ENCODE data around the gene RAB25.
"Not testable (repeated sequence)": the region's sequence is repeated elsewhere in the genome, so short reads cannot be mapped to it uniquely, and the experiment has no call there.

RAB25 gene

DNA sequence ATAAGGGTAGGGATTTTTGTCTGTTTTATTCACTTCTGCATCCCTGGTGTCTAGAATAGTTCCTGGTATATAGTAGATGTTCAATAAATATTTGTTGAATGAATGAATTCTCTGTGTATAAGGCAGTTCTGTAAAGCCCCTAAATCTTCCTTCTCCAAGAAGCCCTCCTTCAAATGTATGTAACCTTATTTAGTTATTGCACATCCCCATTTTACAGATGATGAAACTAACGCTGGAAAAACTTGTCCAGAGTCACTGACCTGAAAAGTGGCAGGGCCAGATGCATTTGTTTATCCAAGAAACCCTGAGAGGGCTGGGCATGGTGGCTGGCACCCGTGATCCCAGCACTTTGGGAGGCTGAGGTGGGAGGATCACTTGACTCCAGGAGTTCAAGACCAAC lies 49.3 kb downstream of the RAB25 start:
- no peak overlapping the region for H3K4me3 ChIP-seq (ENCODE audit: low read length)
- no peaks in the 10 kb centered on the region for H3K27me3 ChIP-seq (ENCODE audit: control insufficient read depth, insufficient read depth, low read length)
- no peaks in the 10 kb centered on the region for H3K36me3 ChIP-seq (ENCODE audit: control insufficient read depth, insufficient read depth, low read length)
- no peaks in the 10 kb centered on the region for H3K9me3 ChIP-seq (ENCODE audit: control insufficient read depth, insufficient read depth, low read length)
- no CpG with 5 or more reads among the region's 2 CpGs for WGBS (ENCODE audit: insufficient coverage, insufficient read length)
- no peak for DNase-seq (ENCODE audit: low read depth, low spot score)
- no peak overlapping the region for H3K27ac ChIP-seq (ENCODE audit: low read length)
- H3K4me1 ChIP-seq (ENCODE audit: control insufficient read depth, insufficient read depth, low read length) = peaks cover 8% of the 10 kb centered on the region; the same call in 1 of the 2 replicates

DNA sequence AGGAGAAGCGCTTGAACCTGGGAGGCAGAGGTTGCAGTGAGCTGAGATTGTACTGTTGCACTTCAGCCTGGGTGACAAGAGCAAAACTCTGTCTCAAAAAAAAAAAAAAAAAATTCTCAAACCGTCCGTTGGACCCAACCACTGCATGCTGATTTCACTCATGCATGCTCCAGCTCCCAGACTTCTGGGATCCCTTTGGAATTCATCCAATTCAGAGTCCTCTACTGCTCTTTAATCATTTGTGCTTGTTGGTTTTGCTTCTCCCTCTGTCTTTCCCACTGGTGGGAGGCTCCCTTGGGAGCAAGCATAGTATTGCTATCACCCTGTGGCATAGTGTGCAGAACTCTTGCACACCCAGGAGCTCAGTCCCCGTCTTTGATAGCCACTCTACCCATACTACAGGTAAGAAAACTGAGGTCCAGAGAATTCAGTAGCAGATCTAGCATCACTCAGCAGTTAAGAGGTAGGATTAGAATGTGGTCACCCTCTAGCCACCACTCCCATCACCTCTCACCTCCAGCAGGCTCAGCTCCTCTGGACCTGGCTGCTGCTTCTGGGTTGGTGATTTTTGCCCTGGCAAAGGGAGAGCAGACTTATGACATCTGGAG lies 50.5 kb downstream of the RAB25 start:
- WGBS (ENCODE audit: insufficient coverage, insufficient read length) = no CpG with 5 or more reads among the region's 4 CpGs
- no peaks in the 10 kb centered on the region for H3K27me3 ChIP-seq (ENCODE audit: control insufficient read depth, insufficient read depth, low read length)
- H3K4me1 ChIP-seq (ENCODE audit: control insufficient read depth, insufficient read depth, low read length) = peaks cover 7% of the 10 kb centered on the region; the same call in 1 of the 2 replicates

DNA sequence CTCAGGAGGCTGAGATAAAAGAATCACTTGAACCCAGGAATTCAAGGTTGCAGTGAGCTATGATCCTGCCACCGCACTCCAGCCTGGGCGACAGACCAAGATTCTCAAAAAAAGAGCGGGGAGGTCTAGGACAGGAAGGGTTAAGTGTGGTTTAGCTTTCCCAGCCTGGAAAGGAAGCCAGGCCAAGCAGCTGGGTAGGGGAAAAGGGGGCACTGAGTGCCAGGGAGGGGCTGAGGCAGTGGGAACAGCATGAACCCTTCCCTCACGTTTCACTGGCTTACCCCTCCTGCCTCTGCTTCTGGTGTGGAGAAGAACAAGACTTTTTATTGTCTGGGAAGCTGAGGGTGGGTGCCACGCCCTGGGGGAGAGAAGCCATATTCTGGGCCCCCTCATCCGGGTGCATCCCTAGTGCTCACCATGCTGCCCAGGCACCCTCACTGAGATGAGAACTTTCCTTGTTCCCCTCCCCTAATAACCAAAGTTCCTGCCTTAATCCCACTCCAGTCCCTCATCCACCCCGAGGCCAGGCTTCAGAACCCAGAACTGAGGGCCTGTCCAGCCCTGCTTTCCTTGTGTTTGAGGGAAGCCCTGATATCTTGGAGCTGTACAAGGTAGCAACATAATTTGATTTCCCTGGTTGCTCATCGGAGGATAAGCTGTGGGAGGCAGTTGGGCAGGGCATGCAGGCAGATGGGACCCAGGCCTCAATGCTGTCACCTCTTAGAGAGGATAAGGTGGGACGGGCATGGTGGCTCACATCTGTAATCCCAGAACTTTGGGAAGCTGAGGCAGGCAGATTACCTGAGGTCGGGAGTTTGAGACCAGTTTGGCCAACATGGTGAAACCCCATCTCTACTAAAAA lies 51.5 kb downstream of the RAB25 start:
- H3K4me1 ChIP-seq (ENCODE audit: control insufficient read depth, insufficient read depth, low read length) = peaks cover 5% of the 10 kb centered on the region; the same call in 1 of the 2 replicates
- no peaks in the 10 kb centered on the region for H3K27me3 ChIP-seq (ENCODE audit: control insufficient read depth, insufficient read depth, low read length)
- no peak overlapping the region for H3K27ac ChIP-seq (ENCODE audit: low read length)
- H3K4me3 ChIP-seq (ENCODE audit: low read length) = no peak overlapping the region
- no peaks in the 10 kb centered on the region for H3K9me3 ChIP-seq (ENCODE audit: control insufficient read depth, insufficient read depth, low read length)
- no CpG with 5 or more reads among the region's 10 CpGs for WGBS (ENCODE audit: insufficient coverage, insufficient read length)
- DNase-seq (ENCODE audit: low read depth, low spot score) = no peak
- H3K36me3 ChIP-seq (ENCODE audit: control insufficient read depth, insufficient read depth, low read length) = no peaks in the 10 kb centered on the region

More for the DNA sequence above, 50.5 kb downstream of the RAB25 start:
- H3K27ac ChIP-seq (ENCODE audit: low read length) = no peak overlapping the region
- no peak overlapping the region for H3K4me3 ChIP-seq (ENCODE audit: low read length)
- no peaks in the 10 kb centered on the region for H3K9me3 ChIP-seq (ENCODE audit: control insufficient read depth, insufficient read depth, low read length)
- no peaks in the 10 kb centered on the region for H3K36me3 ChIP-seq (ENCODE audit: control insufficient read depth, insufficient read depth, low read length)
- no peak for DNase-seq (ENCODE audit: low read depth, low spot score)

DNA sequence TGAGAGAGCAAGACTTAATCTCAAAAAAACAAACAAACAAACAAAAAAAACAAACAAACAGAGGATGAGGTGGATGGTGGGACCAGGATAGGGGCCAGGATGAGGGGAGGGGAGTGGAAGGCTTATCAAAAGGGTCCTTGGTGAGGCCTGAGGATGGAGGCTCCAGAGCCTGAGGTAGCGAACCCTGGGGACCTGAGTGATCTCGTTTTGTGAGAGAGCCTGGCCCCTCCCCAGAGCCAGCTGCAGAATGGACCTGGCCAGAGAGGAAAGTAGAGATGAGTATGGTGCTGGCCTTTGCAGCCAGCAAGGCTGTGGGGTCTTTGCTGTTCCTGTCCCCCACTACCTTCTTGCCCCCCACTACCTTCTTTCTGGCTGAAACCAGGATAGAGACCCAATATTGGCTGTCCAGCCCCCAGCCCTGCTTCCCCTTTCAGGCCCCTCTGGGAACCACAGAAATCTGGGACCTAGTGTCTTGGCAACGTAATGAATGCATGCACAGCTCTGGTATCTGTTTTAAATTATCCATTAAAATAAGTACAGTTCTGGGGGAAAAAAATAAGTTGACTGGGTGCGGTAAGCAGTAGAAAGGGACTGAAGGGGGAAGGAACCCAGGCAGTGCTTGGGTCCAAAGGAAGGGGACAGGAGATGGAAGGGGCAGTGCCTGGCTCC lies 52.5 kb downstream of the RAB25 start:
- H3K27me3 ChIP-seq (ENCODE audit: control insufficient read depth, insufficient read depth, low read length) = no peaks in the 10 kb centered on the region
- WGBS (ENCODE audit: insufficient coverage, insufficient read length) = no CpG with 5 or more reads among the region's 4 CpGs
- H3K4me3 ChIP-seq (ENCODE audit: low read length) = no peak overlapping the region
- no peak for DNase-seq (ENCODE audit: low read depth, low spot score)
- H3K36me3 ChIP-seq (ENCODE audit: control insufficient read depth, insufficient read depth, low read length) = no peaks in the 10 kb centered on the region
- H3K27ac ChIP-seq (ENCODE audit: low read length) = no peak overlapping the region
- H3K4me1 ChIP-seq (ENCODE audit: control insufficient read depth, insufficient read depth, low read length) = peaks cover 5% of the 10 kb centered on the region; the same call in 1 of the 2 replicates
- H3K9me3 ChIP-seq (ENCODE audit: control insufficient read depth, insufficient read depth, low read length) = no peaks in the 10 kb centered on the region

DNA sequence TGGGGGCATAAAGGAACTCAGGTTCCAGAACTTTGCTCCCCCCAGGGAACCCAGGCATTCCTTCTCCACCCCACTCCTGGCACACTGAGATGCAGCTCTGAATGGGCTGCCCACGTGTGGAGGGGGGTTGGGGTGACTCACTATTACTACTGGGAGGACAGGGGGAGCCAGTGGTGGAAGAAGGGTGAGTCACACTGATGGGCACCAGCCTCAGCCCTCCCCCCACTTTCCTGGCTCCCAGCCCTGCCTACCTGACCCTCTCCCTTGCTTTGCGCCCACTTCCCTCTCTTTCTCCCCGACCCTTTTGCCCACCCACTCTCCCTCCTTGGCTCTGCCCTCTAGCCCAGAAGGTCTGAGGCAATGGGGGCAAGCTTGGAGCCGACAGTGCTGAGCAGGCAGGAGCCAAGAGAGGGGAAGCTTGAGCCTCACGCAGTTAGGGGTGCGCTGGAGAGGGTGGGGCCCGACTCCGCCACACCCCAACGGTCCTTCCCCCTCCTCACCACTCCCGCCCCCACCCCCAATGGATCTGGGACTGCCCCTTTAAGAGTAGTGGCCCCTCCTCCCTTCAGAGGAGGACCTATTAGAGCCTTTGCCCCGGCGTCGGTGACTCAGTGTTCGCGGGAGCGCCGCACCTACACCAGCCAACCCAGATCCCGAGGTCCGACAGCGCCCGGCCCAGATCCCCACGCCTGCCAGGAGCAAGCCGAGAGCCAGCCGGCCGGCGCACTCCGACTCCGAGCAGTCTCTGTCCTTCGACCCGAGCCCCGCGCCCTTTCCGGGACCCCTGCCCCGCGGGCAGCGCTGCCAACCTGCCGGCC lies 53.4 kb downstream of the RAB25 start, which contains the start of gene LMNA:
Gene LMNA, plus strand, starts transcription at position 611 of the 818 bp plus-strand sequence. CDS start 208 bp downstream, outside the sequence.
- no peak within 1 kb of the TSS for H3K27ac ChIP-seq (ENCODE audit: low read length)
- H3K4me1 ChIP-seq (ENCODE audit: control insufficient read depth, insufficient read depth, low read length) = peaks cover 5% of the 10 kb centered on the region; the same call in 1 of the 2 replicates

DNA sequence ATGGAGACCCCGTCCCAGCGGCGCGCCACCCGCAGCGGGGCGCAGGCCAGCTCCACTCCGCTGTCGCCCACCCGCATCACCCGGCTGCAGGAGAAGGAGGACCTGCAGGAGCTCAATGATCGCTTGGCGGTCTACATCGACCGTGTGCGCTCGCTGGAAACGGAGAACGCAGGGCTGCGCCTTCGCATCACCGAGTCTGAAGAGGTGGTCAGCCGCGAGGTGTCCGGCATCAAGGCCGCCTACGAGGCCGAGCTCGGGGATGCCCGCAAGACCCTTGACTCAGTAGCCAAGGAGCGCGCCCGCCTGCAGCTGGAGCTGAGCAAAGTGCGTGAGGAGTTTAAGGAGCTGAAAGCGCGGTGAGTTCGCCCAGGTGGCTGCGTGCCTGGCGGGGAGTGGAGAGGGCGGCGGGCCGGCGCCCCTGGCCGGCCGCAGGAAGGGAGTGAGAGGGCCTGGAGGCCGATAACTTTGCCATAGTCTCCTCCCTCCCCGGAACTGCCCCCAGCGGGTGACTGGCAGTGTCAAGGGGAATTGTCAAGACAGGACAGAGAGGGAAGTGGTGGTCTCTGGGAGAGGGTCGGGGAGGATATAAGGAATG lies 54.1 kb downstream of the RAB25 start:
- WGBS (ENCODE audit: insufficient coverage, insufficient read length) = no CpG with 5 or more reads among the region's 49 CpGs
- H3K27ac ChIP-seq (ENCODE audit: low read length) = no peak overlapping the region
- no peak for DNase-seq (ENCODE audit: low read depth, low spot score)

More for the DNA sequence above, 53.4 kb downstream of the RAB25 start, which contains the start of gene LMNA:
- H3K36me3 ChIP-seq (ENCODE audit: control insufficient read depth, insufficient read depth, low read length) = no peaks in the 10 kb centered on the region
- no peaks in the 10 kb centered on the region for H3K27me3 ChIP-seq (ENCODE audit: control insufficient read depth, insufficient read depth, low read length)
- no CpG with 5 or more reads among the region's 37 CpGs for whole genome bisulfite sequencing (ENCODE audit: insufficient coverage, insufficient read length)
- no peak for DNase-seq (ENCODE audit: low read depth, low spot score)
- H3K4me3 ChIP-seq (ENCODE audit: low read length) = peak within 1 kb of the TSS; percentile 67
- H3K9me3 ChIP-seq (ENCODE audit: control insufficient read depth, insufficient read depth, low read length) = no peaks in the 10 kb centered on the region

DNA sequence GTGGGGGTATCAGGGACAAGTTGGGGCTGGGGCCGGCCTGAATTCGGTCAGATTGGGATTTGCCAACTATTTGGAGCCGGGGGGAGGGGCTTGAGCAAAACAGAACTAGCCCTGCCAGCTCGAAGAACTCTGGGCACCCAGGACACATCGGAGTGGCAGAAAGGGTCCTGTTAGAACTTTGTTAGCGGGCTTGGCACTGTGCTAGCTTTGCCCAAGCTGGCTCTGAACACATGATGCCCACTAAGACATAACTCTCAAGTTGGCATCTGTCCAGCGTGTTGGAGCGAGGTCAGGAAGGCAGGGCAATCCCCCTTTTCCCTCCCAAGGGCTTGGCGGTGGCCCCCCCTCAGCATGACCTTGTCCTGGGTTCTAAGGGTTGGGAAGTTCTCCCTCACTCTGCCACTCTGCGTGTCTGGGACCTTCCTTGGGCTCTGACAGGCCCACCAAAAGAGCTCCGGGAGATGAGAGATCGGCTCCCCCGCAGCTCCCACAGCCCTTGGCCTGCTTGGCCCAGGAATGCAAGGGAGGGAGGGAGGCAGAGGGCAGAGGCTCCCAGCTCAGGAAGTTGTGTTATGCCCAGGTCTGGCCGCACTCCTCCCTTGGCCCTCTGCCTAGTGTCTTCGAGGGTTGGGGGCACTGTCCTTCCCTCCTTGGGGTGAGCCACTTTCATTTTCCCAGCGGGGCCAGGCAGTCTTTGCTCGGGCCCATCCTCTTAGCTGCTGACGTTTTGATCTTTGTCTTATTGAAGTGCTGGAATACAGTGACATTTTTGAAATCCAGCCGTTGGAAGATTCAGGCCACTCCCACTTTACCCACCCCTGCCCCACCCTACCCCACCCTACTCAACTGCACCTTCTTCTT lies 54.8 kb downstream of the RAB25 start:
- no peak overlapping the region for H3K27ac ChIP-seq (ENCODE audit: low read length)
- H3K4me1 ChIP-seq (ENCODE audit: control insufficient read depth, insufficient read depth, low read length) = peaks cover 5% of the 10 kb centered on the region; the same call in 1 of the 2 replicates
- no peak for DNase-seq (ENCODE audit: low read depth, low spot score)
- WGBS (ENCODE audit: insufficient coverage, insufficient read length) = no CpG with 5 or more reads among the region's 19 CpGs
- H3K9me3 ChIP-seq (ENCODE audit: control insufficient read depth, insufficient read depth, low read length) = no peaks in the 10 kb centered on the region
- no peaks in the 10 kb centered on the region for H3K36me3 ChIP-seq (ENCODE audit: control insufficient read depth, insufficient read depth, low read length)
- no peaks in the 10 kb centered on the region for H3K27me3 ChIP-seq (ENCODE audit: control insufficient read depth, insufficient read depth, low read length)
- H3K4me3 ChIP-seq (ENCODE audit: low read length) = peak overlapping the region; percentile 67; the same call in 1 of the 2 replicates

More for the DNA sequence above, 54.1 kb downstream of the RAB25 start:
- peak overlapping the region; percentile 67 for H3K4me3 ChIP-seq (ENCODE audit: low read length)
- no peaks in the 10 kb centered on the region for H3K27me3 ChIP-seq (ENCODE audit: control insufficient read depth, insufficient read depth, low read length)
- H3K36me3 ChIP-seq (ENCODE audit: control insufficient read depth, insufficient read depth, low read length) = no peaks in the 10 kb centered on the region
- peaks cover 5% of the 10 kb centered on the region; the same call in 1 of the 2 replicates for H3K4me1 ChIP-seq (ENCODE audit: control insufficient read depth, insufficient read depth, low read length)
- H3K9me3 ChIP-seq (ENCODE audit: control insufficient read depth, insufficient read depth, low read length) = no peaks in the 10 kb centered on the region

DNA sequence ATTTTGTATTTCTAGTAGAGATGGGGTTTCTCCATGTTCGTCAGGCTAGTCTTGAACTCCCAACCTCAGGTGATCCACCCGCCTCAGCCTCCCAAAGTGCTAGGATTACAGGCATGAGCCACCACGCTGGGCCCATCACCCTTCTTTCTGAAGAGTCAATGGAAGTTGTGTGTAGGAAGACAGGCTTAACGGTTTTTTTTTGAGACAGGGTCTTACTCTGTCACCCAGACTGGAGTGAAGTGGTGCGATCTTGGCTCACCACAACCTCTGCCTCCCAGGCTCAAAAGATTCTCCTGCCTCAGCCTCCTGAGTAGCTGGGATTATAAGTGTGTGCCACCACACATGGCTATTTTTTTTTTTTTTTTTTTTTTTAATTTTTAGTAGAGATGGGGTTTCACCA lies 55.8 kb downstream of the RAB25 start:
- H3K36me3 ChIP-seq (ENCODE audit: control insufficient read depth, insufficient read depth, low read length); H3K9me3 ChIP-seq (ENCODE audit: control insufficient read depth, insufficient read depth, low read length); H3K27me3 ChIP-seq (ENCODE audit: control insufficient read depth, insufficient read depth, low read length); H3K27ac ChIP-seq (ENCODE audit: low read length); H3K4me3 ChIP-seq (ENCODE audit: low read length); H3K4me1 ChIP-seq (ENCODE audit: control insufficient read depth, insufficient read depth, low read length); DNase-seq (ENCODE audit: low read depth, low spot score): not testable (repeated sequence)
- WGBS (ENCODE audit: insufficient coverage, insufficient read length) = no CpG with 5 or more reads among the region's 5 CpGs
